ENCODE measurements around the gene KDM6A. TPM values are rescaled to one million over a fixed set of nuclear protein-coding genes. Genes with fewer than 3 reads are reported as not detected.
A peak's percentile ranks its signal among the peaks of the same experiment; 100 is the strongest.

KDM6A gene
- total RNA-seq, 1 experiment from 2014 or later: 42.8 TPM

GRCh38 chrX:44898411-44899221, 25.6 kb downstream of the KDM6A start:
- Histone ChIP-seq H2AK5ac (ENCODE audit: insufficient read length, low read length) (no peak overlapping the region), H3K27ac (ENCODE audit: insufficient read length, low read depth, low read length) (no peak overlapping the region), H2BK20ac (ENCODE audit: low read depth, low read length, poor library complexity, severe bottlenecking) (no peak overlapping the region), H3K9ac (ENCODE audit: extremely low read depth, insufficient read length, low read length) (no peak overlapping the region), H3K79me1 (ENCODE audit: insufficient read depth, low read depth, low read length, poor library complexity, severe bottlenecking) (no peaks in the 10 kb centered on the region), H3K23ac (ENCODE audit: insufficient read length, low read depth, low read length) (no peak overlapping the region), H3T11ph (ENCODE audit: low read length) (no peak overlapping the region), H3K56ac (ENCODE audit: insufficient read length, low read depth, low read length) (no peak overlapping the region), H3K79me2 (ENCODE audit: insufficient read depth, low read length) (peaks cover 14% of the 10 kb centered on the region; the same call in 1 of the 2 replicates), H2BK120ac (ENCODE audit: low read depth, low read length, poor library complexity, severe bottlenecking) (no peak overlapping the region), H3K18ac (ENCODE audit: insufficient read length, low read depth, low read length) (no peak overlapping the region), H2BK5ac (ENCODE audit: insufficient read length, low read length) (no peak overlapping the region), H3K14ac (ENCODE audit: insufficient read depth, low read length) (no peak overlapping the region), H3K4ac (ENCODE audit: low read depth, low read length) (no peak overlapping the region), H2BK12ac (ENCODE audit: insufficient read length, low read depth, low read length) (no peak overlapping the region), H3K4me1 (ENCODE audit: insufficient read depth, low read length) (no peaks in the 10 kb centered on the region; the same call in 1 of the 2 replicates), H3K27me3 (ENCODE audit: insufficient read depth, low read length) (no peaks in the 10 kb centered on the region), H4K5ac (ENCODE audit: insufficient read length, low read depth, low read length) (no peak overlapping the region), H2BK15ac (ENCODE audit: low read depth, low read length) (no peak overlapping the region), H2AFZ (ENCODE audit: low read length) (no peak overlapping the region), H4K91ac (ENCODE audit: insufficient read length, low read depth, low read length) (no peak overlapping the region), H4K20me1 (ENCODE audit: control insufficient read depth, insufficient read depth, insufficient read length) (no peaks in the 10 kb centered on the region), H4K8ac (replicated peaks; ENCODE audit: insufficient read length, low read depth, low read length) (no peak overlapping the region), H3K4me2 (ENCODE audit: insufficient read depth, insufficient read length, low read length) (peak overlapping the region; percentile 8), H3K9me3 (ENCODE audit: control insufficient read depth, low read depth, low read length) (peaks cover 20% of the 10 kb centered on the region), H3K23me2 (ENCODE audit: insufficient read length, low read depth, low read length, poor library complexity, severe bottlenecking) (no peaks in the 10 kb centered on the region)
- Mint-ChIP-seq H3K9me3 (peaks cover 71 to 75% of the 10 kb centered on the region in 2 experiments), H3K4me1 (peaks cover 18 to 32% of the 10 kb centered on the region in 2 experiments), H3K36me3 (ENCODE audit: insufficient read depth in 1 of 3, low read depth in 3 of 3) (peaks cover 4 to 33% (median 24%) of the 10 kb centered on the region in 3 experiments), H3K4me3 (no peak overlapping the region), H3K27me3 (ENCODE audit: low read depth) (no peaks in the 10 kb centered on the region), H3K27ac (peak overlapping the region in 2 of 3 experiments; percentile 66 to 89; a peak in 3 of 7 replicates)
- no peak for TF ChIP-seq CTCF (conservative IDR thresholded peaks at IDR 0.05)
- WGBS (ENCODE audit: extremely low coverage, insufficient read length, low lambda C conversion rate): no CpG with 5 or more reads among the region's 3 CpGs
- no peak for DNase-seq
